Hematopoietic multipotent progenitor cell (in vitro differentiated cells): Measurements from ENCODE around the gene CHAC2. TPM values are rescaled to one million over a fixed set of nuclear protein-coding genes. Genes with fewer than 3 reads are reported as not detected.

Experiments used
- total RNA-seq: library from RNA; depleted of rRNA; stranded (reverse); fragments of >200 nt; gene quantifications from one replicate; pipeline ENCODE4 v1.2.3, GENCODE V29; 2012

The CHAC2 gene
- total RNA-seq, 1 donor, result 1.1 TPM

Other genes with a start within 250 kb of the CHAC2 start
- gene ASB3, start 19.1 kb downstream of the CHAC2 start, total RNA-seq, result 31.5 TPM
- gene ERLEC1, start 19.2 kb downstream of the CHAC2 start, total RNA-seq, result 31.2 TPM
- 3.5 TPM for gene GPR75, start 92.2 kb downstream of the CHAC2 start, total RNA-seq
- gene PSME4, start 203.2 kb downstream of the CHAC2 start, total RNA-seq, result 29.1 TPM